Measurements from ENCODE around the gene IMMP2L. TPM values are rescaled to one million over a fixed set of nuclear protein-coding genes. Genes with fewer than 3 reads are reported as not detected.

The IMMP2L gene
- total and polyA plus RNA-seq, 8 donors = 2.5 to 40.8 (median 20.0) TPM; not detected in 1

DNA sequence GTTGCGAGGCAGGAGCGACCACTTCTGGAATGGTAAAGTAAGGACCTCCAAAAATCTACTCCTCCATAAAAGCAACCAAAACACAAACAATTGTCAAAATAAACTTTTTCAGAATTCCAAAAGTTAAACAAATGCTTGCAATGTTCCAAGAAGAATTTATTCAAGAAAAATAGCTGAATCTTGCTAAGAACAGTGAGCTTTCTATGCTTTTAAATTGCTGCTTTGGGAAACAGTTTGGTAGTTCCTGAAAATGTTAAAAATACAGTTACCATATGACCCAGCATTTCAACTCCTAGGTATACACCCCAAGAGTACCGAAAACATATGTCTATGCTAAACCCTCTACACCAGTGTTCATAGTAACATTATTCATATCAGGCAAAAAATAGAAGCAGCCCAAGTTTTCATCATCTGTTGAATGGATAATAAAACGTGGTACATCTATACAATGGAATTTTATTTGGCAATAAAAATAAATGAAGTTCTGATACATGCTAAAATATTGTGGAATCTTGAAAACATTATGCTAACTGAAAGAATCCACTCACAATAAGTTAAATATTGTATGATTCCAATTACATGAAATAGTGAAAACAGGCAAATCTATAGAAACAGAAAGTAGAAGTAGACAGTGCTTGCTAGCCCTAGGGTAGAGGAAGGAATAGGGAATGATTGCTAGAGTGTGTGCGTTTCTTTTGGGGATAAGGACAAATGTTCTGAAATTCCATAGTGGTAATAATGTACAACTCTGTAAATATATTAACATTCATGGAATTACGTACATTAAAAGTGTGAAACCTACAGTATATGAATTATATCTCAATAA, 414.4 kb downstream of the IMMP2L start:
- no peak overlapping the region for H3K27ac ChIP-seq
- no peak overlapping the region for H3K4me3 ChIP-seq
- TF ChIP-seq EP300 (IDR thresholded peaks at IDR 0.05) (no peak), CTCF (IDR thresholded peaks at IDR 0.05) (no peak)
- no peaks in the 10 kb centered on the region for H3K27me3 ChIP-seq
- no peaks in the 10 kb centered on the region for H3K9me3 ChIP-seq
- intact Hi-C loops (cut with DNase I; ENCODE audit: low total_unique reads) = no loop called here
- H3K36me3 ChIP-seq = no peaks in the 10 kb centered on the region
- H3K4me1 ChIP-seq = no peaks in the 10 kb centered on the region
- WGBS, 5 donors = 90 to 95% (median 92%) methylated on average over 6 of the region's 6 CpGs
- no peak for DNase-seq

DNA sequence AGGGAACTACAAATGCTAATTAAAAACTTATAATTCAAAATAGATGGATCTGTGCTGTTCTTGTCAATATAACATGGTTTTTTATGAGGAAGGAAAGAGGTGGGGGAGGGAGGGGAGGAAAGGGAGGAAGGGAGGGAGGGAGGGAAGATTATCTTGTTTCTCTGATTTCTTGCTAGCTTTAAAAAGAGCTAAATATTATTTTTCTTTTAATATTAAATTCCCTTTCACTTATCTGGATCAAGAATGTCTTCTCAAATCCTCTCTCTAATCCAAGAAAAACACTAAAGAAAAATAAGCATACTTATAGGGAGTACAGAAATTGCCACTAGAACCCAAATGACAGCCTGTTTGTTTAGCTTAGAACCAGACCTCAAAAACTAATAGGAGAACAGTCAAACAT, 416.2 kb downstream of the IMMP2L start:
- no peak overlapping the region for H3K4me3 ChIP-seq
- no peaks in the 10 kb centered on the region for H3K27me3 ChIP-seq
- TF ChIP-seq POLR2A (IDR thresholded peaks at IDR 0.05) = no peak
- no peak for TF ChIP-seq POLR2AphosphoS5 (IDR thresholded peaks at IDR 0.05)
- no peak for TF ChIP-seq EP300 (IDR thresholded peaks at IDR 0.05)
- TF ChIP-seq CTCF (IDR thresholded peaks at IDR 0.05) = no peak
- DNase-seq = no peak
- intact Hi-C loops (cut with DNase I; ENCODE audit: low total_unique reads) = no loop called here
- no peaks in the 10 kb centered on the region for H3K9me3 ChIP-seq
- no peak overlapping the region for H3K27ac ChIP-seq
- H3K4me1 ChIP-seq = no peaks in the 10 kb centered on the region
- H3K36me3 ChIP-seq = no peaks in the 10 kb centered on the region

GRCh38 chr7:111145472-111145871, 416.8 kb downstream of the IMMP2L start:
- WGBS, 5 donors = 73 to 97% (median 92%) methylated on average over 2 of the region's 2 CpGs
- H3K4me1 ChIP-seq = no peaks in the 10 kb centered on the region
- TF ChIP-seq POLR2A (IDR thresholded peaks at IDR 0.05) (no peak), EP300 (IDR thresholded peaks at IDR 0.05) (no peak), CTCF (IDR thresholded peaks at IDR 0.05) (no peak), POLR2AphosphoS5 (IDR thresholded peaks at IDR 0.05) (no peak)
- no peak for DNase-seq
- H3K4me3 ChIP-seq = no peak overlapping the region
- no peaks in the 10 kb centered on the region for H3K9me3 ChIP-seq
- H3K27ac ChIP-seq = no peak overlapping the region
- H3K36me3 ChIP-seq = no peaks in the 10 kb centered on the region
- intact Hi-C loops (cut with DNase I; ENCODE audit: low total_unique reads) = no loop called here
- no peaks in the 10 kb centered on the region for H3K27me3 ChIP-seq

- Histone ChIP-seq H3K27ac (no peak overlapping the region), H3K9me3 (no peaks in the 10 kb centered on the region), H3K4me1 (peaks cover 0 to 12% (median 4%) of the 10 kb centered on the region in 4 donors), H3K27me3 (no peaks in the 10 kb centered on the region), H3K4me3 (no peak overlapping the region), H3K36me3 (no peaks in the 10 kb centered on the region)
- DNase-seq = no peak
- intact Hi-C loops (cut with DNase I; ENCODE audit: low total_unique reads) = no loop called here
- TF ChIP-seq POLR2AphosphoS5 (IDR thresholded peaks at IDR 0.05) (no peak), POLR2A (IDR thresholded peaks at IDR 0.05) (no peak), CTCF (IDR thresholded peaks at IDR 0.05) (no peak), EP300 (IDR thresholded peaks at IDR 0.05) (no peak)
- WGBS, 5 donors = 88 to 97% (median 91%) methylated on average over 2 of the region's 2 CpGs
Observed at GRCh38 chr7:111140091-111140865, 422.0 kb downstream of the IMMP2L start.
